ENCODE results near the gene DPYSL5.

The DPYSL5 gene

DNA sequence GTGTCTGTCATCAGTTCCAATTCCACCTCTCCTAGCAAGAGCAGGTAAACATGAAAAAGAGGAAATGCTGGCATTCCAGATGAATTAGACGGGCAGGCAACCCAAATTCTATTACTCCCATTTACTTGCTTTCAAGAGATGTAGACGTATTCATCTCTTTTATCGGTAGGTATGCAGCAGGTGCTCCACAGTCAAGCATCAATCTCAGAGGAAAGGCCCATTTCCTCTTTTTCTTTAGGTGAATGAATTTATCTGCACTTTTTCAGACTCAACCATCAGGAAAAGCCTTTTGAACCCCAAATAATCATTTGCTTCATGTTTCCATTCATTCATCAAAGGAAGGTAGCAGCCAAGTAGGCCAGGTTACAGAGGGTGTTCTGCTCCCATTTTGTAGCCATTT is 27.9 kb downstream of the DPYSL5 start:
- TF ChIP-seq GATA2 (IDR thresholded peaks at IDR 0.05; ENCODE audit: low read depth, low read length): no peak
- no peak for TF ChIP-seq GATA3 (IDR thresholded peaks at IDR 0.05; ENCODE audit: low read depth, low read length)

DNA sequence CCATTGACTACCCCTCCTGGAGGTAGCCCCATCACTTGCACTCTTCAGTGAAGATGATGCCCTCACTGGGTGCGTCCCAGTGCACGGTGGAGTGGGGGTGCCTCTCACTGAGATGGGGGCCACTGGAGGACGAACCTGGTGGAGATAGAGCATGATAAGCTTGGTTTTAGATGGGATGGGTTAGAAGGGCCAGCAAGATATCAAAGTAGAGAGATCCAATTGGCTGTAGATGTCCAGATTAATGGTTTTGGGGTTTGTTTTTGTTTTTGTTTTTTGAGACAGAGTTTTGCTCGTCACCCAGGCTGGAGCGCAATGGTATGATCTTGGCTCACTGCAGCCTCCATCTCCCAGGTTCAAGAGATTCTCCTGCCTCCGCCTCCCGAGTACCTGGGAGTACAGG is 28.3 kb downstream of the DPYSL5 start:
- no peak for TF ChIP-seq GATA2 (IDR thresholded peaks at IDR 0.05; ENCODE audit: low read depth, low read length)
- TF ChIP-seq GATA3 (IDR thresholded peaks at IDR 0.05; ENCODE audit: low read depth, low read length): no peak

DNA sequence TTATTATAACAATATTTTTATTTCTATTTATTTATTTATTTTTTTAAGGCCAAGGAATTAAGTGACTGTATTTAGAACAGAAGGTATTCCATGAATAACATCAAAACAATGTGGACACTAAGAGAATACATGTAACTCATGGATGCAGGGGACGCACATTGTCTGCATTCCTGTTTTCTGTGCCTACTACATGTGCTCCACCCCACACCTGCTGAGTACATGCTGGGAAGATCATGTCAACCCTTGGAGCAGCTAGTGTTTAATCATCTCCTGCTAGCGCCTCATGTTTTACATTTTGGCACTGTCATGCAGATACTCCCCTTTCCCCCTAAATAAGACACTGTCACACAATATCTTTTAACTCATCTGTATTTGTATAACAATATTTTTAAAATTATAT is 29.3 kb downstream of the DPYSL5 start:
- no peak for TF ChIP-seq GATA2 (IDR thresholded peaks at IDR 0.05; ENCODE audit: low read depth, low read length)

DNA sequence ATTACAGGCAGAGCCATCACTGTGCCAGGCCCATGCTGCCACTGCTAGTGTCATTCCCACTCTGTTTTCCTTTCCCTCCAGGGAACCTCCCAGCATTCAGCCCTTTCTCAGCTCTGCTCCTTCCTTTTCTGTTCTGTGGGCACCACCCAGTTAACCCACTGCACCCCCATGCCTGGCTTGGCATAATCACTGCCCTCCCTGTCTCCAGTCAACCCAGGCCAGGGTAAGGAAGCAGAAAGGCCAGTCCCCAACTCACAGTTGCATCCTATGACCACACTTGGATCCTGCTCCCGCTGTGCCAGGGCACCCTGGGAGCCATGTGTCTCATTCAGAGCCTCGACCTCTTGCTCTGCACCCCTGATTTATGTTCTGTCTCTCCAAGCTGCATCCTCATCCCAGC is 32.2 kb downstream of the DPYSL5 start:
- TF ChIP-seq GATA3 (IDR thresholded peaks at IDR 0.05; ENCODE audit: low read depth, low read length) (no peak), GATA2 (IDR thresholded peaks at IDR 0.05; ENCODE audit: low read depth, low read length) (no peak)

DNA sequence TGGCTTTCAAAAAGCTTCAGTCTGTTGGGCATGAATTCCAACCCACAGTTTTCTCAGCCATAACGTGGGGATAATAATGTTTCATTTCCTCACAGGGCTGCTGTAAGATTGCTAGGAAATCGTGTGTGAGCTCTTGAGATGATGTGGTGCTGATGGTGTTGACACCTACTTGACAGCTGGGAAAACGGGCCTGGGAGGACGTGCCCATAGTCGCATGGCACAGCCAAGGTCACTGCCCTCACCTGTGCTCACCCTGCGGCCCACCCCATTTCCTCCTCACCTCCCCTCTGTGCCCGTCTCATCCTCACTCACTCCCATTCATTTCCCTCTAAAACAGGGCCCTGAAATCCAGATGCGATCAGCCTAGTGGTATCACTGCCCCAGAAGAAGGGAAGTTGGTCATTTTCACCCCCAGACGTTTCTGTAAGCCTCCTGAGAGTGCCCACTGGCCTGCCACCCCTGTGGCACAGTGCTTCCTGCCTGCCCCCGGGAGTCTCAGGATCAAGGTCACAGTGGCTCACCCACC is 33.0 kb downstream of the DPYSL5 start:
- no peak for TF ChIP-seq GATA3 (IDR thresholded peaks at IDR 0.05; ENCODE audit: low read depth, low read length)

DNA sequence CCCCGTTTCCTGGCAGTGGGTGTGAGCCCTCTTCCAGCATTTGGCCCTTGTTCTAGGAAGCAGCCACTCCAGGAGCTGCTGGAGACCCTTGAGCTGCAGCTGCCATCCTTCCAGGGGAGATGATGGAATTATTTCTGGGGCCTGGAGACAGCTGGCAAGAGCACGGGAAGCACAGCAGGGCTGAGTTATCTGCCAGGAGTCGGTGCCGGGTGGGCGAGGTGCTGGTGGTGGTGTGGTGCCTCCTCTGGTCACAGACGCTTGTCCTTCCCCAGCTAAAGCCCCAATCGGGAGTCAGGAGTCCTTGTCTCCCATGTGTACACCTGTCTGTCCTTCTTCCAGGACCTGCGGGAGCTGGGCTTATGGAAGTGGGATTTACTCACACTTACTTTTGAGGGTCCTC is 36.0 kb downstream of the DPYSL5 start:
- no peak for TF ChIP-seq GATA3 (IDR thresholded peaks at IDR 0.05; ENCODE audit: low read depth, low read length)

DNA sequence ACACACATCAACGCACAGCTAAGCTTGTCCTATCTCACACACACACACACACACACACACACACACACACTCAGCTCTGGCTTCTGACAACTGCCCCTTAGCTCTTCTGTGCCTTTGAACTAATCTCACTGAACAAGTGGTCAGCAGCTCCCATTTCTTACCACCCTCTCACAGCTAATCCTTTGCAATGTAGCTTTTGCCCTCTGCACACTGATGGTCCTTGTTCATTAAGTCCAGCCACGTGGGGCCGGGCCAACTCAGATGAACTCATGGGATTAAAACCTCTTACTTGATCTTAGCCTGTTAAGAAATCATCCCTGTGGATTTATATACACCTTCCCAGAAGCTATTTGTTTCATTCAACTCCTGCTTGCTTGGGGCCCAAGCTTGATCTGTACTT is 36.6 kb downstream of the DPYSL5 start:
- TF ChIP-seq GATA3 (IDR thresholded peaks at IDR 0.05; ENCODE audit: low read depth, low read length): no peak
- no peak for TF ChIP-seq GATA2 (IDR thresholded peaks at IDR 0.05; ENCODE audit: low read depth, low read length)

DNA sequence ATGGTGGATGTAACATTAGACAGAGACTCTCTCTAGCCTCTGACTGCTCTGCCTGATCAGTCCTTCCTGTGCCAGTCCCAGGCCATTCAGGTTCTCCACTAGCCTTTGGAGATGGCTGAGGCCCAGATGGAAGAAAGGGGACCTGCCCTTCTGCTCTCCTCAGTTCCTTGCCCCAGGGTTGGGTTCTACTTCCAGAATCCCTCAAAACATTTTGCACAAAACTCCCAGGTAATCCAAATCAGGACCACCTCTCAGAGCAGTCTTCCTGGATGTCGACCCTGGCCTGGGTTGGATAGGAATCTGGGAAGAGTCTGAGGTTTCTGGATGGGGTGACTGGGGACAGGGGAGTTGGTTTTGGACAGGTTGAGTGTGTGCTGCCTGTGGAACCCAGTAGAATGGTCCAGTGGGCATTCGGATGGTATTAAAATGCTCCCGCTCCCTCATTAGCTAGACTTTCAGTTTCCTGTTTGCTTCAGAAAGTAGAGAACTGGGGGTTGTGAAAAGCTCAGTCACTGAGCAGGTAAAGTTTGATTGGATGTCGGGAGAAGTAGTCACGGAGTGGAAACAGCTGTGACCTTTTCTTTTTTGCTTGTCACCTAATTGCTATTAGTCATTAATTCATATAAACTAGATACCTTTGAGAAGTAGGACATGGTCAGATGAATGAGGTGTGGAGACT is 37.9 kb downstream of the DPYSL5 start:
- no peak for TF ChIP-seq GATA2 (IDR thresholded peaks at IDR 0.05; ENCODE audit: low read depth, low read length)

DNA sequence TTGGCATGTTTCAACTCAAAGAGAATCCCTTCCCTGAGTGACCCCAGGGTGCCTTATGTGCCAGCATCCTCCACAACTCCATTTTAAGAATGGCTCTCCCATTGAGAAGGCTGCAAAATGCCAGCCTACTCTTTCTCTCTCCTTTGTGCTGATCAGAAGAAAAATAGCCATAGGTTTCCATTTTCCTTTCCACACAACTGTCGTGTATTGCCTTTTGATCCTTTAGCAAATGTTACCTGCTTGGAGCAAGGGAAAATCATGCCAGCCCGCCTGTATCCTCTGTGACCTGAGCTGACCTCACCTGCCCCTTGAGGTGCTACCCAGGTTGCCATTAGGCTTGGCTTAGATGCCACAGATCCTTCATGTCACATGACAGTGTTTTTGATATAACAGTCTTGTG is 38.8 kb downstream of the DPYSL5 start:
- TF ChIP-seq GATA3 (IDR thresholded peaks at IDR 0.05; ENCODE audit: low read depth, low read length): no peak
- no peak for TF ChIP-seq GATA2 (IDR thresholded peaks at IDR 0.05; ENCODE audit: low read depth, low read length)

DNA sequence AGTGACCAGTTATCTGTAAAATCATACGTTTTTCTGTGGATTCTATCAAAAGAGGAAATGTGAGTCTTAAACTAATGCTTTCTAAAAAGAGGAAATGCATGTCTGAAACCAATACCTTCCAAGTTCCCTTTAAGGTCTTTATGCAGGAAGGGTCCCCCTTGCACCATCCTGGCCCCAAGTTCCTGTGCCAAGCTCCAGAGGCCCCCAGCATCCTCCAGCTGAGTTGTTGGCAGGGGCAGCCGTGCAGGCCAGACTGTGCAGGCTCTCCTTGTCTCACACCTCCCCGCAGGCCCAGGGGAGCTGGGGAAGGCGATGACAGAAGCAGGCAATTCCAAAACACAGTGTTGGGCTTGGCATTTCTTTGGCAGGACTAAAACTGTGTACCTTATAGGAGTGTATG is 39.2 kb downstream of the DPYSL5 start:
- TF ChIP-seq GATA3 (IDR thresholded peaks at IDR 0.05; ENCODE audit: low read depth, low read length) (no peak), GATA2 (IDR thresholded peaks at IDR 0.05; ENCODE audit: low read depth, low read length) (no peak)

DNA sequence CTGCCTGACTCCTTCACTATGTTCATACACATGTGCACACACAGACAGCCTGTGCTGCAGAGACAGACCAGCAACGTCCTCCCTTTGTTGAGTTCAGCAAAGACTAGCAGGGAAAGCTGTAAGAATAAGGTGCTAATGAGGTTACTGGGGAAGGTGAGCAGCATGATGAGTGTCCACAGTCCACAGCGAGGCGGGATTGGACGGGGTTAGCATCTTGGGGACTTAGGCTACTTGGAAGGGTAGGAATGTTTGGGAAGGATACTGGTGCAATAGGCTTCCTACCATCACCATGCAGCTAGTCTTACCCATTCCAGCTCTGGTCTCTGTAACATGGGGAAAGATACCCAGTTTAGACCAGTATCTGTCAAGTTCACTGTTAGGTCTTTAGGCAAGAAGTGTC is 41.9 kb downstream of the DPYSL5 start:
- no peak for TF ChIP-seq GATA2 (IDR thresholded peaks at IDR 0.05; ENCODE audit: low read depth, low read length)
- no peak for TF ChIP-seq GATA3 (IDR thresholded peaks at IDR 0.05; ENCODE audit: low read depth, low read length)

DNA sequence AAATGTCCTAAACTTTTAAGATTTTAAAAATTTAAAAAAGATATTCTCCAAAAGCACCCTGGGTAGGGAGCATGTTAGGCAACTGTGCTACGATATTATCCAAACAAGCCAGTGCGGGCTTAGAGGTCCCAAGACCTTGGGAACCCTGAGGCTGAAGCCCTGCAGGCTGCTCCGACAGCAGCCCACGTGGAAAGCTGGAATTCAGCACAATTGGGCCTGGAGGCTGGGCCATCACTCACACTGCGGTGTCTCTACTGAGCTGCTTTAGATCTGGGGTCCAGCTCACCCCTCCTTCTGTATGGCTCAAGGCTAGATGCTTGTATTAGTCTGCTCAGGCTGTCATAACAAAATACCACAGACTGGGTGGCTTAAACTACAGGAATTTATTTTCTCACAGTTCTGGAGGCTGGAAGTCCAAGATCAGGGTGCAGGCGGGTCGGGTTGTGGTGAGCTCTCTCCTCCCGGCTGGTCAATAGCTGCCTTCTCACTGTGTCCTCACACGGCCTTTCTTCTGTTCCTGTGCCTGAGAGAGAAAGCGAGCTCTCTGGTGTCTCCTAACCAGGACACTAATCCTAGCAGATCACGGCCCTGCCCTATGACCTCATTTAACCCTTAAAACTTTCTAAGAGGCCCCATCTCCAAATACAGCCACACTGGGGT is 42.5 kb downstream of the DPYSL5 start:
- TF ChIP-seq GATA2 (IDR thresholded peaks at IDR 0.05; ENCODE audit: low read depth, low read length): no peak
- no peak for TF ChIP-seq GATA3 (IDR thresholded peaks at IDR 0.05; ENCODE audit: low read depth, low read length)

DNA sequence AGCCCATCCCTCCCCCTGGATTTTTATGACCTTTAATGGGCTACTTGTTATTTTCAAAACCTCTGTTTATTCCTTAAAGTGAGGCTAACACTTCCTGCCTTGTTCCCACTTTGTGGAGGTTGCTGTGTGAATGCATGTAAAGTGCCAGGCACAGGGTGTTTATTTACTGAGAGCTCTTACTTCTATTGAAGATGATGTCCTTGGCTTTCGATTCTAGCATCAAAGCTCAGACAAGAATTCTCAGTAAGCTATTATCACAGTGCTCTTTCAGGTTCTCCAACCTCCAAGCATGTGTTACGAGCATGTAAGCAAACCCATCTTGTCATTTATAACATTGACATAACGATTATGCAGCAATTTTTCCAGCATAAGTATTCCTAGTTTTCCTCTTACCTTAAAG is 44.2 kb downstream of the DPYSL5 start:
- no peak for TF ChIP-seq GATA2 (IDR thresholded peaks at IDR 0.05; ENCODE audit: low read depth, low read length)
- no peak for TF ChIP-seq GATA3 (IDR thresholded peaks at IDR 0.05; ENCODE audit: low read depth, low read length)

DNA sequence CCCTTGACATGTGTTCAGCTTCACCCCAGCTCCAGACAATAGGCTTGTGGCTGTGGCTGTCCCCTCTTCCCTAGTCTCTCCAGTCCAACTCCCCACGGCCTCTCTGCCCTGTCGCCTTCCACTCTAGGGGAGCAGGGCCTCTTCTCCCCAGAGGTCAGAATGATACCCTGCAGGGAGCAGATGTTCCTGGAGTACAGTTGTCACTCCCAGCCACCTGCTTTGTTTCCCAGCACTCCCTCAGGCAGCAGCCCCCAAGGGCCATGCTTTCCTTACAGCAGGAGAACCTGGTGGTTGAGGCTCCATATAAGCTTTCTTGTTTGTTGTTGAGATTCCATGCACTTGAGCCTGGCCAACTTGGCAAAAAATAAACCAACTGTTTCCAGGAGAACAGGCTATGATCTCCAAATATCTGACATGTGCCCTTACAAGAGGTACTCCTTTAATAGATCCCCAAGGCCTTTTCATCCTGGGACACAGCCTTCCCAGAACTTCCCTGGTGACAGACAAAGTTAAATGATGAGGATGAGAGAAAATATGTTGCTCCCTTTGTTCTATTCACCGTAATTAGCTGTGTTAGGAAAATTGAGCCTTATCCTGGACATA is 45.1 kb downstream of the DPYSL5 start:
- TF ChIP-seq GATA3 (IDR thresholded peaks at IDR 0.05; ENCODE audit: low read depth, low read length) (no peak), GATA2 (IDR thresholded peaks at IDR 0.05; ENCODE audit: low read depth, low read length) (no peak)

DNA sequence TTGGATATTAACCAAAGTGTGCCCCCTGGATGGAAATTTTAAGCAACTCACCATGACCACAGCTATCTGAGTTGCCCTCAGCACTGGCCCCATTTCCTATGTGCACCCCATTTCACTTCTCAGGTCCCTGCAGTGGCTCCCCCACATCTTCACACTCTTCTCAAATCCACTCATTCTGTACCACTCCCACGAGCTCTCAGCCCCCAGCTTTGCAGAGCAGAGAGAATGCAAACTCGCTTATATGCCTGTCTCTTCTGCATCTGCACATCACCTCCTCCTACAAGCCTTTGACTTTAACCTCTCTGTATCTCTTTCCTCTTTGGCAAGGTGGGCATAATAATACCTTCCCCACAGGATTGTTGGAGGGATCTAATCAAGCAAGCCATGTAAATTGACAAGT is 46.2 kb downstream of the DPYSL5 start:
- no peak for TF ChIP-seq GATA2 (IDR thresholded peaks at IDR 0.05; ENCODE audit: low read depth, low read length)
- no peak for TF ChIP-seq GATA3 (IDR thresholded peaks at IDR 0.05; ENCODE audit: low read depth, low read length)
